Fibroblast of lung (primary cell): ENCODE results near the gene FAM217A. TPM values are rescaled to one million over a fixed set of nuclear protein-coding genes. Genes with fewer than 3 reads are reported as not detected.

Experiments used
- DNase-seq, 2 donors: peaks; one replicate each; pipeline versions ENCODE4 v3.0.0 to v3.0.0-alpha.2; 2010; ENCODE audit warnings: low read depth in 2 of 2
- H2AFZ ChIP-seq: 2 replicates; pipeline ENCODE4 v1.5.1; 2012; ENCODE audit warnings: low read length, control low read depth, inconsistent platforms
- H3K27ac ChIP-seq: 2 replicates; pipeline ENCODE4 v1.5.1; 2011; ENCODE audit warnings: low read length, control low read depth; ENCODE audit not compliant: insufficient read depth
- H3K27me3 ChIP-seq: 2 replicates; pipeline ENCODE4 v1.5.1; 2011; ENCODE audit warnings: mild to moderate bottlenecking, low read length; ENCODE audit not compliant: control insufficient read depth, insufficient read depth
- H3K36me3 ChIP-seq: 2 replicates; pipeline ENCODE4 v1.5.1; 2011; ENCODE audit warnings: low read length; ENCODE audit not compliant: control insufficient read depth, insufficient read depth
- H3K4me1 ChIP-seq: 2 replicates; pipeline ENCODE4 v1.5.1; 2011; ENCODE audit warnings: low read length; ENCODE audit not compliant: control insufficient read depth, insufficient read depth; ENCODE audit errors: extremely low read depth
- H3K4me2 ChIP-seq: 2 replicates; pipeline ENCODE4 v1.5.1; 2011; ENCODE audit warnings: low read length, control low read depth; ENCODE audit not compliant: insufficient read depth; ENCODE audit errors: extremely low read depth
- H3K4me3 ChIP-seq, 4 experiments: fragments of 200-600 bp in 1 of 4; sonication (generic) in 1 of 4; replicated peaks in 1 of 4; 2 replicates each; pipeline ENCODE4 v1.5.1; 2011 to 2016; ENCODE audit warnings: low read length in 4 of 4, low read depth in 3 of 4, mild to moderate bottlenecking in 3 of 4, control low read depth in 2 of 4, inconsistent platforms in 1 of 4, mixed read lengths in 1 of 4; ENCODE audit not compliant: insufficient read depth in 1 of 4; ENCODE audit errors: control extremely low read depth in 1 of 4
- H3K79me2 ChIP-seq: 2 replicates; pipeline ENCODE4 v1.5.1; 2012; ENCODE audit warnings: mild to moderate bottlenecking, low read length, inconsistent platforms; ENCODE audit not compliant: control insufficient read depth, insufficient read depth
- H3K9ac ChIP-seq: 2 replicates; pipeline ENCODE4 v1.5.1; 2011; ENCODE audit warnings: mild to moderate bottlenecking, low read length, control low read depth; ENCODE audit not compliant: insufficient read depth
- H3K9me3 ChIP-seq: 2 replicates; pipeline ENCODE4 v1.5.1; 2012; ENCODE audit warnings: low read depth, low read length; ENCODE audit not compliant: control insufficient read depth, insufficient read depth
- H4K20me1 ChIP-seq: 2 replicates; pipeline ENCODE4 v1.5.1; 2011; ENCODE audit warnings: low read length; ENCODE audit not compliant: control insufficient read depth, insufficient read depth; ENCODE audit errors: extremely low read depth
- CTCF ChIP-seq, 2 donors: IDR thresholded peaks in 1 of 2; conservative IDR thresholded peaks in 1 of 2; 1 replicate in 1 of 2; 2 replicates in 1 of 2; pipeline ENCODE4 v1.5.1; 2011 to 2012; ENCODE audit warnings: low read length in 2 of 2, control low read depth in 1 of 2, inconsistent platforms in 1 of 2, low read depth in 1 of 2, mild to moderate bottlenecking in 1 of 2
- EZH2 ChIP-seq: IDR thresholded peaks from 2 replicates; pipeline ENCODE4 v1.5.1; 2012; ENCODE audit warnings: low read length, control low read depth, mild to moderate bottlenecking; ENCODE audit errors: missing control alignments
- polyA plus RNA-seq, 2 donors: library from polyadenylated mRNA; depleted of rRNA in 1 of 2; stranded (reverse) in 1 of 2; unstranded in 1 of 2; fragments of >200 nt; gene quantifications; 2 replicates each; pipeline ENCODE4 v1.2.1, GENCODE V29; 2011 to 2012; ENCODE audit warnings: missing spikeins in 1 of 2
- total RNA-seq: library from RNA; depleted of rRNA; stranded (reverse); fragments of >200 nt; gene quantifications from 2 replicates; pipeline ENCODE4 v1.2.1, GENCODE V29; 2014

The FAM217A gene
- total and polyA plus RNA-seq, 2 donors (not counting 1 experiment from before 2014, with no cell fraction given), result not detected

- no peak overlapping the region for H2AFZ ChIP-seq
- no peaks in the 10 kb centered on the region for H3K36me3 ChIP-seq
- no peak for TF ChIP-seq CTCF (conservative IDR thresholded peaks at IDR 0.05 in 1 of 2, IDR thresholded peaks at IDR 0.05 in 1 of 2; ENCODE audit: low read depth in 1 of 2, low read length in 2 of 2)
Observed at GRCh38 chr6:4032475-4032874, 46.5 kb downstream of the FAM217A start.

GRCh38 chr6:4031442-4031841 is 47.5 kb downstream of the FAM217A start:
- no peak for TF ChIP-seq EZH2
- TF ChIP-seq CTCF (conservative IDR thresholded peaks at IDR 0.05 in 1 of 2, IDR thresholded peaks at IDR 0.05 in 1 of 2; ENCODE audit: low read depth in 1 of 2, low read length in 2 of 2), result no peak
- no peaks in the 10 kb centered on the region for H3K9me3 ChIP-seq
- H3K79me2 ChIP-seq, result peaks cover 84% of the 10 kb centered on the region
- no peak for DNase-seq
- H3K9ac ChIP-seq, result no peak overlapping the region
- H3K4me1 ChIP-seq, result no peaks in the 10 kb centered on the region
- no peak overlapping the region for H3K27ac ChIP-seq
- no peaks in the 10 kb centered on the region for H3K27me3 ChIP-seq
- H4K20me1 ChIP-seq, result no peaks in the 10 kb centered on the region
- H3K4me3 ChIP-seq, result no peak overlapping the region
- H2AFZ ChIP-seq, result no peak overlapping the region
- no peak overlapping the region for H3K4me2 ChIP-seq
- no peaks in the 10 kb centered on the region for H3K36me3 ChIP-seq

More at GRCh38 chr6:4032475-4032874, 46.5 kb downstream of the FAM217A start:
- no peak overlapping the region for H3K4me3 ChIP-seq
- H4K20me1 ChIP-seq, result no peaks in the 10 kb centered on the region
- no peaks in the 10 kb centered on the region for H3K4me1 ChIP-seq
- no peaks in the 10 kb centered on the region for H3K27me3 ChIP-seq
- H3K79me2 ChIP-seq, result peaks cover 81% of the 10 kb centered on the region
- no peak overlapping the region for H3K9ac ChIP-seq
- no peak for DNase-seq
- H3K4me2 ChIP-seq, result no peak overlapping the region
- no peak overlapping the region for H3K27ac ChIP-seq
- H3K9me3 ChIP-seq, result no peaks in the 10 kb centered on the region

- H3K36me3 ChIP-seq, result no peaks in the 10 kb centered on the region
- no peak overlapping the region for H2AFZ ChIP-seq
- peaks cover 82% of the 10 kb centered on the region for H3K79me2 ChIP-seq
- no peaks in the 10 kb centered on the region for H3K27me3 ChIP-seq
- no peak overlapping the region for H3K27ac ChIP-seq
- no peaks in the 10 kb centered on the region for H3K4me1 ChIP-seq
- H3K9me3 ChIP-seq, result no peaks in the 10 kb centered on the region
- TF ChIP-seq CTCF (conservative IDR thresholded peaks at IDR 0.05 in 1 of 2, IDR thresholded peaks at IDR 0.05 in 1 of 2; ENCODE audit: low read depth in 1 of 2, low read length in 2 of 2), result no peak
- TF ChIP-seq EZH2, result no peak
- no peak overlapping the region for H3K4me2 ChIP-seq
- no peak for DNase-seq
- no peak overlapping the region for H3K4me3 ChIP-seq
- no peak overlapping the region for H3K9ac ChIP-seq
- no peaks in the 10 kb centered on the region for H4K20me1 ChIP-seq
Observed at GRCh38 chr6:4030669-4031068, 48.3 kb downstream of the FAM217A start.
